OCI-LY3 (cell line): ENCODE data around the gene STAU1.

Experiments used
- CTCF ChIP-seq: fragments of 200-600, 300-600 bp; sonication (generic); IDR thresholded peaks from 2 replicates; pipeline ENCODE4 v1.5.1; 2014; ENCODE audit warnings: antibody characterized with exemption, low read length, low read depth
- EZH2phosphoT487 ChIP-seq: fragments of 200-600 bp; shearing (Covaris generic); IDR thresholded peaks from 2 replicates; pipeline ENCODE4 v1.6.1; 2018; ENCODE audit warnings: antibody characterized with exemption, mixed run types, low read depth

GRCh38 chr20:49157146-49157545 is 31.0 kb downstream of the STAU1 start:
- TF ChIP-seq CTCF (no peak), EZH2phosphoT487 (no peak)
